ENCODE results near the gene MLANA.
"Not testable (repeated sequence)": the region's sequence is repeated elsewhere in the genome, so short reads cannot be mapped to it uniquely, and the experiment has no call there.

MLANA gene

GRCh38 chr9:5876026-5876425 is 14.7 kb upstream of the MLANA start:
- no peaks in the 10 kb centered on the region for H3K27me3 ChIP-seq
- no peak overlapping the region for H3K27ac ChIP-seq
- H3K4me2 ChIP-seq = no peak overlapping the region
- H4K20me1 ChIP-seq = no peaks in the 10 kb centered on the region
- no peak overlapping the region for H3K9ac ChIP-seq
- H3K9me3 ChIP-seq (replicated peaks in 1 of 11) = no peaks in the 10 kb centered on the region
- no peak overlapping the region for H3K4me3 ChIP-seq
- H3K4me1 ChIP-seq = peaks cover 0 to 4% (median 0%) of the 10 kb centered on the region in 10 experiments; a peak in 1 of 20 replicates
- TF ChIP-seq Cebpa-rat (IDR thresholded peaks at IDR 0.05) = no peak
- no peaks in the 10 kb centered on the region; a peak in 1 of 22 replicates for H3K36me3 ChIP-seq

- Histone ChIP-seq H3K27me3 (no peaks in the 10 kb centered on the region), H3K4me2 (no peak overlapping the region), H3K36me3 (no peaks in the 10 kb centered on the region; a peak in 1 of 22 replicates), H3K4me3 (no peak overlapping the region), H3K9me3 (replicated peaks in 1 of 11) (no peaks in the 10 kb centered on the region), H3K9ac (no peak overlapping the region), H3K27ac (no peak overlapping the region), H4K20me1 (no peaks in the 10 kb centered on the region), H3K4me1 (peaks cover 0 to 4% (median 0%) of the 10 kb centered on the region in 10 experiments; a peak in 1 of 20 replicates)
- no peak for TF ChIP-seq Cebpa-rat (IDR thresholded peaks at IDR 0.05)
These were observed 14.0 kb upstream of the MLANA start for GRCh38 chr9:5876711-5877110.

- H3K4me1 ChIP-seq = peaks cover 0 to 4% (median 0%) of the 10 kb centered on the region in 10 experiments; a peak in 1 of 20 replicates
- no peaks in the 10 kb centered on the region for H4K20me1 ChIP-seq
- H3K9ac ChIP-seq = no peak overlapping the region
- no peak for TF ChIP-seq Cebpa-rat (IDR thresholded peaks at IDR 0.05)
- no peaks in the 10 kb centered on the region for H3K27me3 ChIP-seq
- H3K9me3 ChIP-seq (replicated peaks in 1 of 11) = no peaks in the 10 kb centered on the region
- no peak overlapping the region for H3K4me2 ChIP-seq
- H3K36me3 ChIP-seq = no peaks in the 10 kb centered on the region; a peak in 1 of 22 replicates
- H3K27ac ChIP-seq = no peak overlapping the region
- H3K4me3 ChIP-seq = no peak overlapping the region
These were observed 11.1 kb upstream of the MLANA start for GRCh38 chr9:5879419-5880181.

- H4K20me1 ChIP-seq; H3K27me3 ChIP-seq; H3K4me3 ChIP-seq; H3K4me2 ChIP-seq; H3K9ac ChIP-seq; H3K9me3 ChIP-seq (replicated peaks in 1 of 11); H3K27ac ChIP-seq; H3K36me3 ChIP-seq; H3K4me1 ChIP-seq: not testable (repeated sequence)
These were observed 8.3 kb upstream of the MLANA start for GRCh38 chr9:5882244-5883012.

- Histone ChIP-seq H4K20me1 (no peaks in the 10 kb centered on the region), H3K27ac (no peak overlapping the region), H3K27me3 (no peaks in the 10 kb centered on the region), H3K9ac (no peak overlapping the region), H3K4me3 (no peak overlapping the region), H3K36me3 (no peaks in the 10 kb centered on the region), H3K4me1 (peaks cover 0 to 3% (median 0%) of the 10 kb centered on the region in 10 experiments; a peak in 1 of 20 replicates), H3K9me3 (replicated peaks in 1 of 11) (no peaks in the 10 kb centered on the region), H3K4me2 (no peak overlapping the region)
- no peak for TF ChIP-seq Cebpa-rat (IDR thresholded peaks at IDR 0.05)
These were observed 6.5 kb upstream of the MLANA start for GRCh38 chr9:5884191-5884590.

GRCh38 chr9:5886114-5886939 is 4.4 kb upstream of the MLANA start:
- no peak for TF ChIP-seq Cebpa-rat (IDR thresholded peaks at IDR 0.05)
- Histone ChIP-seq H3K9ac (no peak overlapping the region), H3K9me3 (replicated peaks in 1 of 11) (no peaks in the 10 kb centered on the region), H3K4me2 (no peak overlapping the region), H4K20me1 (no peaks in the 10 kb centered on the region), H3K27me3 (no peaks in the 10 kb centered on the region), H3K4me1 (no peaks in the 10 kb centered on the region), H3K36me3 (no peaks in the 10 kb centered on the region), H3K27ac (no peak overlapping the region), H3K4me3 (no peak overlapping the region)

GRCh38 chr9:5892456-5893133 is 1.9 kb downstream of the MLANA start:
- no peak overlapping the region for H3K9ac ChIP-seq
- no peak overlapping the region for H3K4me3 ChIP-seq
- no peak for TF ChIP-seq Cebpa-rat (IDR thresholded peaks at IDR 0.05)
- no peaks in the 10 kb centered on the region; a peak in 1 of 22 replicates for H4K20me1 ChIP-seq
- H3K27me3 ChIP-seq = no peaks in the 10 kb centered on the region
- H3K9me3 ChIP-seq (replicated peaks in 1 of 11) = no peaks in the 10 kb centered on the region
- H3K4me1 ChIP-seq = no peaks in the 10 kb centered on the region
- H3K36me3 ChIP-seq = peaks cover 0 to 18% (median 0%) of the 10 kb centered on the region in 11 experiments; a peak in 6 of 22 replicates
- no peak overlapping the region for H3K27ac ChIP-seq
- no peak overlapping the region for H3K4me2 ChIP-seq

GRCh38 chr9:5893134-5893505 is 2.4 kb downstream of the MLANA start:
- H3K27me3 ChIP-seq = no peaks in the 10 kb centered on the region
- H3K4me3 ChIP-seq = no peak overlapping the region
- no peak overlapping the region for H3K9ac ChIP-seq
- H3K36me3 ChIP-seq = peaks cover 0 to 23% (median 0%) of the 10 kb centered on the region in 11 experiments; a peak in 7 of 22 replicates
- no peak overlapping the region for H3K27ac ChIP-seq
- no peaks in the 10 kb centered on the region; a peak in 1 of 22 replicates for H4K20me1 ChIP-seq
- TF ChIP-seq Cebpa-rat (IDR thresholded peaks at IDR 0.05) = no peak
- no peak overlapping the region for H3K4me2 ChIP-seq
- H3K9me3 ChIP-seq (replicated peaks in 1 of 11) = no peaks in the 10 kb centered on the region
- H3K4me1 ChIP-seq = no peaks in the 10 kb centered on the region
